Gastrocnemius medialis (tissue), 4 donors: ENCODE measurements around the gene DGCR6L. TPM values are rescaled to one million over a fixed set of nuclear protein-coding genes. Genes with fewer than 3 reads are reported as not detected.
"Not testable (repeated sequence)": the region's sequence is repeated elsewhere in the genome, so short reads cannot be mapped to it uniquely, and the experiment has no call there.

ENCODE experiments used
- ATAC-seq, 2 donors: fragments of 150-250 bp; one replicate each; pipeline ENCODE4 v1.9.1; 2016
- DNase-seq, 2 donors: peaks; one replicate each; pipeline ENCODE4 v3.0.0-alpha.2; 2019
- H3K27ac ChIP-seq, 4 donors: fragments of 200-600 bp; sonication (generic); 1 replicate in 1 of 4; 2 replicates in 3 of 4; pipeline ENCODE4 v1.5.1; 2016 to 2018; ENCODE audit warnings: mild to moderate bottlenecking in 2 of 4, moderate library complexity in 1 of 4
- H3K27me3 ChIP-seq, 3 donors: fragments of 200-600 bp; sonication (generic) in 2 of 3; 1 replicate in 1 of 3; 2 replicates in 2 of 3; pipeline versions ENCODE4 v1.5.1 to v1.6.0; 2016 to 2019; ENCODE audit warnings: mild to moderate bottlenecking in 1 of 3, moderate library complexity in 1 of 3
- H3K36me3 ChIP-seq, 2 donors: fragments of 200-600 bp; sonication (generic) in 1 of 2; one replicate each; pipeline ENCODE4 v1.5.1; 2017 to 2018
- H3K4me1 ChIP-seq, 2 donors: fragments of 200-600 bp; sonication (generic) in 1 of 2; one replicate each; pipeline ENCODE4 v1.5.1; 2016 to 2017; ENCODE audit warnings: mild to moderate bottlenecking in 2 of 2
- H3K4me3 ChIP-seq, 4 donors: fragments of 200-600 bp; sonication (generic) in 3 of 4; 1 replicate in 1 of 4; 2 replicates in 3 of 4; pipeline ENCODE4 v1.5.1; 2016 to 2019; ENCODE audit warnings: mild to moderate bottlenecking in 2 of 4
- H3K9me3 ChIP-seq, 3 donors: fragments of 200-600 bp; sonication (generic) in 2 of 3; 1 replicate in 1 of 3; 2 replicates in 2 of 3; pipeline ENCODE4 v1.5.1; 2016 to 2019
- CTCF ChIP-seq, 5 experiments: fragments of 450-650 bp in 3 of 5; fragments of 200-600 bp in 2 of 5; sonication (generic) in 2 of 5; IDR thresholded peaks in 4 of 5; conservative IDR thresholded peaks in 1 of 5; 1 replicate in 4 of 5; 2 replicates in 1 of 5; pipeline ENCODE4 v1.5.1; 2016 to 2019; ENCODE audit warnings: antibody characterized with exemption in 5 of 5, mild to moderate bottlenecking in 3 of 5, moderate library complexity in 3 of 5
- POLR2A ChIP-seq, 2 donors: fragments of 450-650 bp; IDR thresholded peaks; one replicate each; pipeline ENCODE4 v1.6.1; 2017; ENCODE audit warnings: antibody characterized with exemption in 2 of 2, mild to moderate bottlenecking in 2 of 2, moderate library complexity in 2 of 2
- in situ Hi-C, 4 donors: fragments of 200-750 bp; cut with MboI; loops; one replicate each; pipeline versions ENCODE4 v1.15.0 to v1.8.0; 2017; ENCODE audit warnings: low sequenced_read_pairs in 4 of 4
- intact Hi-C: fragments of 100-400 bp; cut with DNase I; formaldehyde crosslinking; loops from one replicate; pipeline ENCODE4 v1.15.1; 2023; ENCODE audit warnings: low total_unique reads
- total RNA-seq, 4 donors: library from RNA; depleted of rRNA; stranded (reverse); fragments of >200 nt; gene quantifications; one replicate each; pipeline versions ENCODE4 v1.1.0 to v1.2.3, GENCODE V29; 2016

The DGCR6L gene
- total RNA-seq, 4 donors from 2014 or later = 43.5 to 105 (median 67.5) TPM

- intact Hi-C loops, H3K36me3 ChIP-seq, DNase-seq, H3K9me3 ChIP-seq, H3K27ac ChIP-seq, H3K4me3 ChIP-seq, in situ Hi-C loops, ATAC-seq, H3K27me3 ChIP-seq: not testable (repeated sequence)
- peaks cover 21 to 33% of the 10 kb centered on the region in 2 donors for H3K4me1 ChIP-seq
- TF ChIP-seq CTCF (IDR thresholded peaks at IDR 0.05 in 4 of 5, conservative IDR thresholded peaks at IDR 0.05 in 1 of 5) = peak in 4 of 5 experiments; percentile 11 to 47 (median 21)
These were observed 2.3 kb downstream of the DGCR6L start for GRCh38 chr22:20317402-20318042.

GRCh38 chr22:20316844-20317401 lies 2.9 kb downstream of the DGCR6L start:
- ATAC-seq (no peak), DNase-seq (no peak)
- Histone ChIP-seq H3K36me3 (no peaks in the 10 kb centered on the region), H3K27me3 (no peaks in the 10 kb centered on the region), H3K27ac (no peak overlapping the region), H3K4me3 (no peak overlapping the region), H3K9me3 (no peaks in the 10 kb centered on the region), H3K4me1 (peaks cover 21 to 33% of the 10 kb centered on the region in 2 donors)
- intact Hi-C loops = no loop called here
- no peak for TF ChIP-seq CTCF (IDR thresholded peaks at IDR 0.05 in 4 of 5, conservative IDR thresholded peaks at IDR 0.05 in 1 of 5)
- no peak for TF ChIP-seq POLR2A (IDR thresholded peaks at IDR 0.05)
- in situ Hi-C loops = no loop called here

- Histone ChIP-seq H3K36me3 (no peaks in the 10 kb centered on the region), H3K27ac (no peak overlapping the region), H3K27me3 (no peaks in the 10 kb centered on the region), H3K4me1 (peaks cover 21 to 31% of the 10 kb centered on the region in 2 donors), H3K9me3 (no peaks in the 10 kb centered on the region), H3K4me3 (no peak overlapping the region)
- intact Hi-C loops (no loop called here), in situ Hi-C loops (no loop called here)
- DNase-seq (no peak), ATAC-seq (no peak)
- TF ChIP-seq CTCF (IDR thresholded peaks at IDR 0.05 in 4 of 5, conservative IDR thresholded peaks at IDR 0.05 in 1 of 5) = no peak
These were observed 3.5 kb downstream of the DGCR6L start for GRCh38 chr22:20316217-20316843.

- TF ChIP-seq CTCF (IDR thresholded peaks at IDR 0.05 in 4 of 5, conservative IDR thresholded peaks at IDR 0.05 in 1 of 5) = no peak
- TF ChIP-seq POLR2A (IDR thresholded peaks at IDR 0.05) = no peak
- no peaks in the 10 kb centered on the region for H3K27me3 ChIP-seq
- in situ Hi-C loops = no loop called here
- peaks cover 21 to 23% of the 10 kb centered on the region in 2 donors for H3K4me1 ChIP-seq
- DNase-seq = no peak
- no peaks in the 10 kb centered on the region for H3K36me3 ChIP-seq
- no peak for ATAC-seq
- H3K27ac ChIP-seq = no peak overlapping the region
- H3K9me3 ChIP-seq = no peaks in the 10 kb centered on the region
- intact Hi-C loops = no loop called here
- H3K4me3 ChIP-seq = no peak overlapping the region
These were observed 4.3 kb downstream of the DGCR6L start for GRCh38 chr22:20315337-20316216.

- H3K36me3 ChIP-seq, in situ Hi-C loops, H3K4me3 ChIP-seq, H3K9me3 ChIP-seq, ATAC-seq, H3K27me3 ChIP-seq, DNase-seq, intact Hi-C loops, H3K27ac ChIP-seq: not testable (repeated sequence)
- peaks cover 21 to 23% of the 10 kb centered on the region in 2 donors for H3K4me1 ChIP-seq
These were observed 5.0 kb downstream of the DGCR6L start for GRCh38 chr22:20314741-20315336.

- peaks cover 20 to 21% of the 10 kb centered on the region in 2 donors for H3K4me1 ChIP-seq
- H3K9me3 ChIP-seq, intact Hi-C loops, H3K4me3 ChIP-seq, ATAC-seq, H3K27me3 ChIP-seq, in situ Hi-C loops, H3K36me3 ChIP-seq, DNase-seq, H3K27ac ChIP-seq: not testable (repeated sequence)
These were observed 5.7 kb downstream of the DGCR6L start for GRCh38 chr22:20314206-20314605.
